ENCODE results near the gene NKG7.

Gene NKG7

DNA sequence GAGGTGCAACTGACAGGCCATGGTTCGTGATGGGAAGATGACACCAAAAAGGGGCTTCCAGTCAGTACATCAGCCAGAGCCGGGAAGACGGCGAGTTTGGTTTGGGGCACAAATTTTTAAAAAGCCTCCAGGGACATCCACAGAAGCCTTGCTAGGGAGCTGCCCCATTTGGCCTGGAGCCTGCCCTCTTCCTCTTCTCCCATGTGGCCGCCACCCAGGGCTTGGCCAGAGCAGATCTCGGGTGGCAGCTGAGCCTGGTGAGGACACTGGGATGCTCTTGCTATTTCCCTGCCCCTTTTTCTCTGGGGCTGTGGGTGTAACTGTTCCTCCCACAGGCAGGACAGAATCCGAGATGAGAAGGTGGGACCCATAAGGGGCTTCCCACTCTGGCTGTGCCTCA is 14.5 kb downstream of the NKG7 start:
- no peak for DNase-seq

DNA sequence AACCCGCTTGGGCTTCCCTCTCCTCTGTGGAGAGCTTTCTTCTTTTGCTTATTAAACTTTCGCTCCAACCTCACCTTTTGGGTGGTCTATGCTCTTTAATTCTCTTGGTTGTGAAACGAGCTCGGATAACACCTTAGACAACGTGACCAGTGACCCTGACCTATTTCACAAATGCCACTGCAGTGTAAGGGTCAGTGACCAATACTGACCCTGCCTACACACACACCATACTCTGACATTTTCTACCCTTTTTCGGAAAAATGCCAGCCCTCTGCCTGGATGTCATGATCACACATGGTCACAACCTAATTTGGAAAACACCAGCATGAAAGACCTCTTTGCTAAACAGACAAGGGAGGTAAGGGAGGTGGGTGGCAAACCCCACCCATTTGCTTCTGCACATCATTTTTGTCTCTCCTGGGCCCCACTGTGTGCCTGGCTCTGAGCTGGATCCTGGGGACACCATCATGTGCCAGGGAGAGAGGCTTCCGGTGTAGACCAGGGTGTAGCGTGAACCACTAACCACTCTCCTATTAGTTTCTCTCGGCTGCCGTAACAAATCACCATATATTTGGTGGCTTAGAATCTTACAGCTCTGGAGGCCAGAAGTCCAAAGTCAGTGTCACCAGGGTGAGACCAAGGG is 16.2 kb downstream of the NKG7 start:
- DNase-seq = no peak

DNA sequence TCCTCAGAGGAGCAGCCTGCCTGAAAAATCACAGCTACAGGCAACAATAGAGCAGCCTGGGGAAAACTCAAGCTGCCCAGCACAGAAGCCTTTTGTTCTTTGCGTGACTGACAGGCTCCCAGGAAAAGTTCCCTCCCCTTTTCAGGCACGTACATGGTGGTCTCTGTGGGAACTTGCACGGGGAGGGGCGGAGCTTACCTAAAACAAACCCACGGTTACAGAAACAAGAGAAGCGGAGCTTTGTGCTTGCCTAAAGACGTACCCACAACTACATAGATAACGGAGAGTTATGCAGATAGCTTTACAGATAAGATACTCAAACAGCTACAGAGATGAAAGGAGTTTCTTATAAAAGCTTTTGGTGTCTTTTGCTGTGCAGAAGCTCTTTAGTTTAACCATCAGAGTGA is 17.7 kb downstream of the NKG7 start:
- peak; percentile 46 for DNase-seq

DNA sequence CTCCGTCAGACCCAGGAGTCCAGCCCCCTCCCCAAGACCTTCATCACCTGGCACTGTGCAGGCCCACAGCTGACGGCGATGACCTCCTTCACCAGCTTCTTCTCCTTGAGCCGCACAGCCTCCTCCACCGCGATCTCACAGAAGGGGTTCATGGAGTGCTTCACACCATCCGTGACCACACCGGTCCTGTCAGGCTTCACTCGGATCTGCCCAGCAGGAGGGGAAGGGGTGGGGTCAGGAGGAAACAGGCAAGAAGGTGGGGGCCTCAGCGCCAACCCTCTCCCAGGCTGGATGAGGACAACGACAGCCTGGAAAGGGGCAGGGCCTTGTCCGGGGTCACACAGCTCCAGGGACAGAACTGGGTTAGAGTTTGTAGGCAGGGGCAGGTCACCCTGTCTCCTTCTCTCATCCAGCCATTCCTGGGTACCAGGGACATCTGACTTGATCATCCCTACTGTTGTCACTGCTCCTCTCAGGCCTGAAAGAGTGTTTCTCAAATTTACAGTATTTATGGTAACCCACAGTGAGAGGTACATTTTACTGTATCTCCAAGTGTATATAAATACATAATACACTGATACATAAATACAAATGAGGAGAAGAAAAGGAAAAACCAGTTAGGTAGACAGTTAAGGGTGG is 18.2 kb downstream of the NKG7 start:
- DNase-seq = no peak

GRCh38 chr19:51352783-51353360 is 19.6 kb downstream of the NKG7 start:
- DNase-seq = no peak

DNA sequence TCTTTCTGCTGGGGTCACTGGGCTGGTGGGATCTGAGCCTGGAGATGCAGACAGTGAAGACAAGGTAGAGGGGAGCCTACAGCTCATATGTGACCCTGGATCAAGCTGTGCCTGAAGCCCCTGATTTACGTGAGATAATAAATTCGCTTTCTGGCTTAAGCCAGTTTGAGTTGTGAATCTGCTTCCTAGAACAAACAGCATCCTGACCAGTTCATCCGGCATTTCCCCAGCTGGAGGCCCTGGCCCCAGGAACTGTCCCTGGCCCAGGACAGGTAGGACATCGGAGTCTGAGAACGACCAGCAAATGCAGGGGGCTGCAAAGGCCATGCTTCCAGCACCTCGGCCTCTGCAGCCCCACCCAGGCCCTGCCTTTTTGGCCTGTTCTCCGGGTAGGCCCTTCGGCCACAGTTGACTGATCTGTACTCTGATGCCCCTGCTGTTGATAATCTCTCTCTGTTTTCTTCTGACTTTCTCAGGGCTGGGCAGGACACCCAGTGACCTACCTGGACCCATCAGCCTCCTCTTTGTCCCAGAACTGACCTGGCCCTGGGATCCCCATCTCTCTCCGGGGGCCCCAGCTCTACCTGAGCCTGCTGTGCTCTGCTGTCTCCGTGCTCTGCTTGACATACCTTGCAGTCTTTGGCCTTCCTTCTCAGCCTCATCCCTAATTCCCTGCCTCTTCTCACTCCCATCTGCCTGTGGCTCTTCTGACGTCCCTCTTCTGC is 21.0 kb downstream of the NKG7 start:
- DNase-seq = no peak

DNA sequence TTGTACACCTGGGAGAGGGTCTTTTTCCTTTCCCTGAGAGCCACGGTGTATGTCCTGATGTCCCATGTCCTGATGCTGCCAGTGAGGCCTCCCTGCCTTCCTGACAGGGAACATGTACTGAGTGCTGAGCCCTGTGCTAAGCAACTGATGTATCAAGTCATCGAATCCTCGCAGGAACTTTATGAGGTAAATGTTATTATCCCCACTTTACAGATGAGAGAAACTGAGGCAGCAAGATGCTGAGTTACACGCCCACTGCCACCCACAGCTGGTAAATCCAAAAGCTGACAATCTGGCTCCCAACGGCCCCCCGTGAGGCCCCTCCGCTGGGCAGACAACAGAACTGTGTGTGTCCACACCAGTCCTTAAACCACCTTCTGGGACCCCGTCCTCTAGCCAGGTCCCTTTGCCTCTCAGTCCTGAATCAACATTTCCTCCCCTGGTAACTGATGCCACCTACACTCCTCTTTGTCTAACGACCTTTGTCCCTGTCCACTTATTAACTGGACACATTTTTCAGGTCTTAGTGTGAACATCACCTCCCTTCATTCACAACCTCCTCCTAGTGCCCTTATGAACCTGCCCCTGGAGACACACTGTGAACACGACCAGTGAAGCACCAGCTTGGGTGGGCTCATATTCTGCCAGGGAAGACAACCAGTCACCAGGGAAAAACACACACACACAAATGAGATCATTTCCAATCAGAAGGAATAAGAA is 25.1 kb downstream of the NKG7 start:
- no peak for DNase-seq

- no peak for DNase-seq
These were observed 25.7 kb downstream of the NKG7 start for GRCh38 chr19:51346742-51347141.

DNA sequence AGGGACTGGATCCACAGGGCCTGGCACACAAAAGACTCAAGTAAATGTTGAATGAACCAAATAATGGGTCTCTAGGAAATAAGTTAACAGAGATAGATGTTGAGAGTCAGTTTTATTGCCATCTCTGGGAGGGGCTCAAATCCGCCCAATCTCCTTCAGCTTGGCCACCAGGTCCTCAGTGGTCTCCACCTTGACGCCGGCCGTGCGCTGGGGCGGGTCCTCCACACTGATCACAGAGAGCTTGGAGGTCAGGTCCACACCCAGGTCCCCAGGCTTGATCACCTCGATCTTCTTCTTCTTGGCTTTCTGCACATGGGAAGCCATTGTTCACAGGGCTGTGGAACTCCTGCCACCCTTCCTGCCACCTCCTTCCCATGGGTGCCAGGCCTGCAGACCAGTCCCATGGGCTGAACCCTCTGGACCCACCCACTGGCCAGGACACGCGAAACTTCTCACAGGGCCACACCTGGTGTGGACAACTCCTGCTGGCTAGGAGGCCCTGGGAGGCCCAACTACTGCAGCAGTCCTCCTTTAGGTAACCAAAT is 27.3 kb downstream of the NKG7 start:
- no peak for DNase-seq

DNA sequence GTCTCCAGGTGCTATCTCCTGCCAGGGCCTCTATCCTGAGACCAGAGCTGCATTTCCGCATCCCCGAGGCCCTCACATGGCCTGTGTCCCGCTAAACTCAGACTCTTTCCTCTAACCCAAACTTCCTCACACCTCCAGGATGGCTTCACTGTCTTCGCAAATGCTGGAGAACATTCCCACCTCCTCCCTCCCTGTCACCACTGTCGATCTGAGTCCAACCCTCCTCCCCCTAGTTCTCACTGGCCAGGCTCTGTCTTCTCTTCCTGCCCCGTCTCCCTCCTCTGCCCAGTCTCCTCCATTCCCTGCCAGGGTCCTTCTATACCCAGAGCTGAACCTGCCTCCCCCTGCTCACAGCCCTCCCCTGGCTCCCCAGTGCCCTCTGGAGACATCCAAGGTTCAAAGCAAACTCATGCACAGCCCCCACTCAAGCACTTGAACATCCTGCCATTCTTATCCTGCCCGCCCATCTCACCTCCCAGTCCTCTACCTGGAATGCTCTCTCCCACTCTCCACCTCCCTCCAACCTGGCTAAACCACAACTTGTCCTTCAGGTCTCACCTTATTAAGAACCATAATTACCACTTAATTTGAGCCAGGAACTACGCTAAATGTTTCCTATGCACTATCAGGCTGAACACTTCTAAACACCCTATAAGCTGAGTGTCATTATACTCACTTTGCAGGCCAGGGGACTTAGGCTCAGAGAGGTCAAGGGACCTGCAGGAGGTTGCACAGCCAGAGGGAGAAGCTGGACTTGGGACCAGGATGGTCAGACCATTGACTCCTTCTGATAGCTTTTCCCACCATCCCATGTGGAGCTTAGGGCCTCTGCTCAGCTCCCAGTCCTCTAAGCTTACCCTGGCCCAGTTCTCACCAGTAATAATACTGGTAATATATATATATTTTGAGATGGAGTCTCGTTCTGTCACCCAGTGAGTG is 29.6 kb downstream of the NKG7 start:
- no peak for DNase-seq

GRCh38 chr19:51341976-51342580 is 30.4 kb downstream of the NKG7 start, which contains the start of gene VSIG10L:
TSS of gene VSIG10L (minus strand) at chr19:51342139. CDS start at chr19:51342124, 15 bp downstream.
- DNase-seq = no peak

GRCh38 chr19:51341066-51341465 is 31.4 kb downstream of the NKG7 start:
- DNase-seq = no peak

DNA sequence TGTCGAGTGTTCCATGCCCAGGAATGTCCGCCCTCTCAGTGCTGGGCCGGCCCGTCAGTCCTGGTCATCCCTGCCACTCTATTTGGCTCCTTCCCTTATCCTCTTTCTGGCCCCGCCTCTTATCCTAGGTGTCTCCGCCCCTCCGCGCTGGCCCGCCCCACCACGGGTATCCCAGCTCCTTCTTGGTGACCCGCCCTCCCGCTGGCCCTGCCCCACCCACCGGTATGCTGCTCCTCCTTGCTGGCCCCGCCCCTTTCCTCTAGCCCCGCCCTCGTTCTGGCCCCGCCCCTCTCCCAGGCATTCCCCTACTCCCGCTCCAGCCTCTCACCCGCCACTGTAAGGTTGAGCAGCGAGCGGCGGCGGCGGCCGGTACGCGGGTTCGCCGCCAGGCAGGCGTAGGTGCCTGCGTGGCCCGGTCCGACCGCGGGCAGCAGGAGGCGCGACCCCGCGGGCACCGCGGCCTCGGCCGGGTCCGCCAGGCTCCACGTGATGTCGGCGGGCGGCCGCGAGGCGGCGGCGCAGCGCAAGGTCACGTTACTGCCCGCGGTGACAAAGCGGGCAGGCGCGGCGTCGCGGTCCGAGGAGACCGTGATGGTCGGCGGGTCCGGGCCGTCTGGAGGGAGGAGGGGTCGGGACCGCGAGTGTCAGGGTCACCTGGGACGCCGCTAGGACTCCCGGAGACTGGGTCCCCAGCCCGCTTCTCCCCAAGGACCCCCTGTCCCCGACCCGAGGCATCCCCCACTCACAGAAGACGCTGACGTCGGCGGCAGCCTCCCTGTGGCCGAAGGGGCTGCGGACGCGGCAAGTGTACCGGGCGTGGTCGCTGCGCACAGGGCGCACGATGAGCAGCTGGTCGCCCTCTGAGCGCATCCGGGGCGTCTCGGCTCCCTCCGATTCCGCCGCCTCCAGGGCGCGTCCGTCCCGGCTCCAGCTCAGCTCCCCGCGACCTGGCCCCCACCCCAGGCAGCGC is 32.5 kb downstream of the NKG7 start:
- DNase-seq = peak; percentile 92

DNA sequence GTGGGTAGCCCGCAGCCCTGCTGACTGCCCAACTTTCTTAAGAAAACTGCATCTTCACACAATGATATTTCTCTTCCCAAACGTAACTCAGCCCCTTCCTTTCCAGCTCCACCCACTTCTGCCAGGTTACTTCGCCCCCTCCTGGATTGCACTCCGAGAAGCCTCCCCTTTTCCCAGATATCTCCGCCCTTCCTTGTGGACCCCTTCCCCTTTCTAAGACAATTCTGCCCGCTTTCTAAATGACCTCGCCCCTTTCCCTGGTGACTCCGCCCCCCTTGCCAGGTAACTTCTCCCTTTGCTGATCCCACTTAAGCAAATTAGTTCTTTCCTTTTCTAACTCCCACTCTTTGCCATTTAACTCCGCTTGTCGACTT is 33.2 kb downstream of the NKG7 start:
- no peak for DNase-seq

DNA sequence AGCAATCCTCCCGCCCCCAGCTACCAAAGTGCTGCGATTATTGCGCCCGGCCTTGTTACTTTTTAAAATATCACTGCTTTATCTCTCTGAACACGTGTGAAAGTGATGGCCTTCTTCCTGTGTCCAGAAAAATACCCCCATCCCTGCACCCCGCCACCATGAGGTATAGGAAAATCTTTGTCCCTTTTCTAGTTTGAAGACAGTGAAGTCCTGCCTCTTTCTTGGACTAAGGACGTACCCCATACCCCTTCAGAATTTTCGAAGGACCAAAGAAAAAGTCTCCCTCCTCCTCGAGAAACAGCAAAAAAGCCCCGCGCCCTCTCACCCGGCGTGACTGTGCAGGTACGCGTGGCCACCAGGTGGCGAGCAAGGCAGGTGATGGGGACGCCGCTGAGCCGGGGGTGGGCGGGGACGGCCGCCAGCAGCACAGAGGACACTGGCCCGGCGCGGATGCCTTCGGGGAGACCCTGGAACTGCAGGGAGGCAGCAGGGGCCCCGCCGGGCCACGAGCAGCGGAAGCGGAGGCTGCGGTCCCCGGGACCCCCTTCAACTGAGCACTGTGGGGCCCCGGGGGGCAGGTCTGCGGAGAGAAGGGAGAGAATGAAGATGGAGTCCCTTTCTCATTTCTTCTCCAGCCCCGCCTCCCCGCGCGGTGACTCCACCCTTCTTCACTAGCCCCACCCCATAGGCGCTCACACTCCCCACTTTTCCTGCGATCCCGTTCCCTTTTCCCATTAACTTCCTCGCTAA is 33.7 kb downstream of the NKG7 start:
- DNase-seq = peak; percentile 84

- DNase-seq = no peak
These were observed 34.4 kb downstream of the NKG7 start for GRCh38 chr19:51337861-51338562.

DNA sequence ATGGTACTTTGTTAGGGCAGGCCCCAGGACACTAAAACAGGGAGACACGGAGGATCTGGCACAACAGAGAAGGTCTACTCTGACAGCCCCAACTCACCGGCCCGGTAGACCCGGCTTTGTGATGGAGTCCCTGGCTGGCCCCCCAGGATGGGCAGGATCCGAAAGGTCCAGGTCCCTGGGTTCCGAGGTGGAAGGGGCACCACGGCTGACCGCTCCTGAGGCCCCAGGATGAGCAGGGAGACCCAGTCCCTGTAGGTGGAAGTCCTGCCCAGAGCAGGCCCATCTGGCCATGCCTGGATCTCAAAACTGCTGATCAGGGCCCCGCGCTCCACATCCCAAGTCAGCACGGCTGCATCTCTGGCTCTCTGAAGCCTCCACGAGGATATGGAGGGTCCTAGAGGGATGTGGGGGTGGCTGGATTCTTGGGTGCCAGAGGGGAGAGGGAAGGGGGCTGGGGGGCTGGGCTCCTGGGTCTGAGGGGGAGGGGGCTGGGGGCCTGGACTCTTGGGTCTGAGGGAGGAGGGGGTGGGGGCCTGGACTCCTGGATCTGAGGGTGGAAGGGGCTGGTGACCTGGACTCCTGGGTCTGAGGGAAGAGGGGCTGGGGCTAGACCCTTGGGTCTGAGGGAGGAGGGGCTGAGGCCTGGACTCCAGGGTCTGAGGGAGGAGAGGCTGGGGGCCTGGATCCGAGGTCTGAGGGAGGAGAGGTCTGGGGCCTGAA is 35.2 kb downstream of the NKG7 start:
- DNase-seq = no peak
